H1 (cell line): ENCODE data around the gene RINT1.
"Not testable (repeated sequence)": the region's sequence is repeated elsewhere in the genome, so short reads cannot be mapped to it uniquely, and the experiment has no call there.

ENCODE experiments used
- CTCF ChIP-seq, 3 experiments: IDR thresholded peaks; 1 replicate in 2 of 3; 2 replicates in 1 of 3; pipeline versions ENCODE4 v1.5.1 to v1.6.1; 2011; ENCODE audit warnings: low read length in 3 of 3, mild to moderate bottlenecking in 3 of 3, inconsistent platforms in 2 of 3, low read depth in 1 of 3, moderate library complexity in 1 of 3; ENCODE audit not compliant: insufficient read depth in 1 of 3; ENCODE audit errors: control extremely low read depth in 1 of 3
- GABPA ChIP-seq: IDR thresholded peaks from 2 replicates; pipeline ENCODE4 v1.6.1; 2011; ENCODE audit warnings: mild to moderate bottlenecking, low read length, moderate library complexity, borderline replicate concordance; ENCODE audit not compliant: insufficient read depth
- TAF1 ChIP-seq: IDR thresholded peaks from 2 replicates; pipeline ENCODE4 v1.6.1; 2011; ENCODE audit warnings: mild to moderate bottlenecking, low read depth, low read length

- TF ChIP-seq CTCF (IDR thresholded peaks at IDR 0.05; ENCODE audit: control extremely low read depth in 1 of 3, insufficient read depth in 1 of 3, low read depth in 1 of 3, low read length in 3 of 3); GABPA; TAF1: not testable (repeated sequence)
These were observed 7.6 kb upstream of the RINT1 start for GRCh38 chr7:105524423-105524822.
